HG02840 (cell line): Measurements from ENCODE around the gene PODNL1.

ENCODE experiments used
- ATAC-seq: cut with Tn5 transposase; IDR thresholded peaks from one replicate; pipeline ENCODE4 v1.9.1; 2021; ENCODE audit warnings: mild to moderate bottlenecking, moderate library complexity, moderate number of reproducible peaks; ENCODE audit not compliant: unreplicated experiment, low FRiP score

PODNL1 gene

GRCh38 chr19:13938301-13939064 is at the start of gene PODNL1:
TSS of gene PODNL1 (minus strand) at chr19:13938417. CDS start at chr19:13938181, 236 bp downstream.
- no peak for ATAC-seq

- ATAC-seq, result no peak
These were observed 49.1 kb upstream of the PODNL1 start for GRCh38 chr19:13987101-13987890.

- peak; percentile 81 for ATAC-seq
These were observed 48.2 kb upstream of the PODNL1 start for GRCh38 chr19:13986348-13986904.

- peak; percentile 30 for ATAC-seq
These were observed 47.6 kb upstream of the PODNL1 start for GRCh38 chr19:13985771-13986347.

- ATAC-seq, result no peak
These were observed 46.9 kb upstream of the PODNL1 start for GRCh38 chr19:13984875-13985741.

- ATAC-seq, result no peak
These were observed 46.0 kb upstream of the PODNL1 start for GRCh38 chr19:13984186-13984585.

- ATAC-seq, result no peak
These were observed 45.1 kb upstream of the PODNL1 start for GRCh38 chr19:13983213-13983889.

GRCh38 chr19:13982773-13983172 is 44.6 kb upstream of the PODNL1 start:
- ATAC-seq, result no peak

- no peak for ATAC-seq
These were observed 43.8 kb upstream of the PODNL1 start for GRCh38 chr19:13981988-13982501.

- ATAC-seq, result no peak
These were observed 43.2 kb upstream of the PODNL1 start for GRCh38 chr19:13981467-13981866.

- no peak for ATAC-seq
These were observed 42.8 kb upstream of the PODNL1 start for GRCh38 chr19:13981021-13981420.

GRCh38 chr19:13980340-13980739 is 42.1 kb upstream of the PODNL1 start:
- ATAC-seq, result no peak

- ATAC-seq, result no peak
These were observed 41.5 kb upstream of the PODNL1 start for GRCh38 chr19:13979686-13980085.

GRCh38 chr19:13979244-13979615 is 41.0 kb upstream of the PODNL1 start:
- ATAC-seq, result no peak

- ATAC-seq, result no peak
These were observed 40.4 kb upstream of the PODNL1 start for GRCh38 chr19:13978351-13979243.

GRCh38 chr19:13977803-13978202 is 39.6 kb upstream of the PODNL1 start:
- ATAC-seq, result no peak

- no peak for ATAC-seq
These were observed 38.2 kb upstream of the PODNL1 start for GRCh38 chr19:13976446-13976845.

GRCh38 chr19:13975870-13976269 is 37.7 kb upstream of the PODNL1 start:
- ATAC-seq, result no peak
